SK-N-SH (cell line): ENCODE data around the gene GLA. TPM values are rescaled to one million over a fixed set of nuclear protein-coding genes. Genes with fewer than 3 reads are reported as not detected.

Experiments used
- CTCF ChIA-PET: fragments of 300-600, 350-600 bp; formaldehyde crosslinking; extraction: SDS; loops from one replicate; lab custom pipeline; 2021; lab: Yijun Ruan, JAX
- POLR2A ChIA-PET: fragments of 350-600 bp; sonication (Branson Sonifier 250); formaldehyde crosslinking; extraction: SDS; loops from one replicate; lab custom pipeline; 2020; ENCODE audit warnings: antibody characterized with exemption, inconsistent platforms; lab: Yijun Ruan, JAX
- DNase-seq: peaks from one replicate; pipeline ENCODE4 v3.0.0; 2012
- H2AFZ ChIP-seq: fragments of 200-600 bp; sonication (generic); 2 replicates; pipeline ENCODE4 v1.8.1; 2016; ENCODE audit warnings: antibody characterized with exemption, mild to moderate bottlenecking, low read depth
- H3F3A ChIP-seq: fragments of 200-600 bp; sonication (generic); replicated peaks from 2 replicates; pipeline ENCODE3; 2016; ENCODE audit warnings: antibody characterized with exemption, mild to moderate bottlenecking; ENCODE audit not compliant: insufficient read depth
- H3K27ac ChIP-seq, 2 experiments: fragments of 200-500 bp in 1 of 2; fragments of 200-600 bp in 1 of 2; sonication (Bioruptor generic) in 1 of 2; sonication (generic), shearing (Covaris generic) in 1 of 2; 2 replicates each; pipeline versions ENCODE4 v1.5.1 to v1.6.1; 2014 to 2016; ENCODE audit warnings: low read depth in 2 of 2, inconsistent platforms in 1 of 2, low read length in 1 of 2, mild to moderate bottlenecking in 1 of 2, mixed read lengths in 1 of 2
- H3K27me3 ChIP-seq: fragments of 200-600 bp; sonication (generic), shearing (Covaris generic); 2 replicates; pipeline ENCODE4 v1.6.1; 2016; ENCODE audit warnings: mixed run types; ENCODE audit not compliant: insufficient read depth
- H3K36me3 ChIP-seq, 2 experiments: fragments of 200-500 bp in 1 of 2; fragments of 200-600 bp in 1 of 2; sonication (Bioruptor generic) in 1 of 2; sonication (generic) in 1 of 2; replicated peaks in 1 of 2; 2 replicates each; pipeline versions ENCODE3 to v1.5.1; 2014 to 2016; ENCODE audit warnings: low read length in 1 of 2, mild to moderate bottlenecking in 1 of 2; ENCODE audit not compliant: insufficient read depth in 2 of 2, control insufficient read depth in 1 of 2
- H3K4me1 ChIP-seq, 2 experiments: fragments of 200-500 bp in 1 of 2; fragments of 200-600 bp in 1 of 2; sonication (Bioruptor generic) in 1 of 2; sonication (generic), shearing (Covaris generic) in 1 of 2; 2 replicates each; pipeline versions ENCODE4 v1.5.1 to v1.6.1; 2014 to 2016; ENCODE audit warnings: low read depth in 1 of 2, low read length in 1 of 2, mixed run types in 1 of 2; ENCODE audit not compliant: insufficient read depth in 2 of 2, control insufficient read depth in 1 of 2
- H3K4me2 ChIP-seq: fragments of 200-600 bp; sonication (generic), shearing (Covaris generic); 2 replicates; pipeline ENCODE4 v1.6.1; 2017; ENCODE audit warnings: mixed run types
- H3K4me3 ChIP-seq, 2 experiments: fragments of 200-500 bp in 1 of 2; fragments of 200-600 bp in 1 of 2; sonication (Bioruptor generic) in 1 of 2; sonication (generic), shearing (Covaris generic) in 1 of 2; 2 replicates each; pipeline versions ENCODE4 v1.5.1 to v1.8.1; 2014 to 2016; ENCODE audit warnings: low read depth in 2 of 2, inconsistent platforms in 1 of 2, low read length in 1 of 2, mild to moderate bottlenecking in 1 of 2, mixed read lengths in 1 of 2, moderate library complexity in 1 of 2
- H3K79me2 ChIP-seq: fragments of 200-600 bp; sonication (generic); 2 replicates; pipeline ENCODE4 v1.8.1; 2017; ENCODE audit warnings: mild to moderate bottlenecking; ENCODE audit not compliant: insufficient read depth
- H3K9ac ChIP-seq: fragments of 200-600 bp; sonication (generic); 2 replicates; pipeline ENCODE4 v1.6.1; 2017; ENCODE audit warnings: mixed run types
- H3K9me2 ChIP-seq: fragments of 200-600 bp; sonication (generic); 2 replicates; pipeline ENCODE4 v1.6.1; 2017; ENCODE audit warnings: mixed run types
- H3K9me3 ChIP-seq: fragments of 200-600 bp; sonication (generic); 2 replicates; pipeline ENCODE4 v1.6.1; 2017; ENCODE audit warnings: mixed run types, mild to moderate bottlenecking, moderate library complexity
- H4K20me1 ChIP-seq: fragments of 200-600 bp; sonication (generic); 2 replicates; pipeline ENCODE4 v1.6.1; 2017; ENCODE audit warnings: mild to moderate bottlenecking, mixed run types; ENCODE audit not compliant: insufficient read depth
- CHD2 ChIP-seq: fragments of 150-350 bp; IDR thresholded peaks from 2 replicates; pipeline ENCODE4 v1.6.1; 2018; ENCODE audit warnings: low read length; ENCODE audit not compliant: partially characterized antibody
- EP300 ChIP-seq, 2 experiments: IDR thresholded peaks; 2 replicates each; pipeline versions ENCODE4 v1.4.0 to v1.6.1; 2012; ENCODE audit warnings: borderline replicate concordance in 1 of 2, low read depth in 1 of 2, low read length in 1 of 2
- FOXJ3 ChIP-seq: sonication (generic); formaldehyde crosslinking; IDR thresholded peaks from 2 replicates; pipeline ENCODE4 v1.5.1; 2020; ENCODE audit warnings: mild to moderate bottlenecking, missing genetic modification reagents
- GABPA ChIP-seq: IDR thresholded peaks from 2 replicates; pipeline ENCODE4 v1.4.0; 2012; ENCODE audit warnings: low read depth, mild to moderate bottlenecking
- GATA2 ChIP-seq: sonication (generic); formaldehyde crosslinking; IDR thresholded peaks from 2 replicates; pipeline ENCODE4 v1.5.0; 2020; ENCODE audit warnings: mild to moderate bottlenecking, missing genetic modification reagents
- JUND ChIP-seq: IDR thresholded peaks from 2 replicates; pipeline ENCODE4 v1.4.0; 2012
- MAX ChIP-seq: IDR thresholded peaks from 2 replicates; pipeline ENCODE4 v1.4.0; 2012; ENCODE audit warnings: low read depth
- MEF2A ChIP-seq: IDR thresholded peaks from 2 replicates; pipeline ENCODE4 v1.4.0; 2012; ENCODE audit warnings: low read depth, borderline replicate concordance
- NRF1 ChIP-seq: IDR thresholded peaks from 2 replicates; pipeline ENCODE4 v1.6.1; 2012; ENCODE audit warnings: low read depth, mild to moderate bottlenecking, low read length
- PBX3 ChIP-seq: IDR thresholded peaks from 2 replicates; pipeline ENCODE4; 2012
- POLR2AphosphoS5 ChIP-seq: IDR thresholded peaks from 2 replicates; pipeline ENCODE4 v1.6.1; 2012; ENCODE audit warnings: low read depth, low read length
- RAD21 ChIP-seq: IDR thresholded peaks from 2 replicates; pipeline ENCODE4 v1.6.1; 2012; ENCODE audit warnings: mild to moderate bottlenecking, low read length
- RCOR1 ChIP-seq: fragments of 150-350 bp; IDR thresholded peaks from 2 replicates; pipeline ENCODE4 v1.6.1; 2017; ENCODE audit warnings: antibody characterized with exemption, low read length
- REST ChIP-seq: IDR thresholded peaks from 2 replicates; pipeline ENCODE4 v1.6.1; 2012; ENCODE audit warnings: mild to moderate bottlenecking, low read depth, low read length, moderate library complexity
- RFX5 ChIP-seq: IDR thresholded peaks from 2 replicates; pipeline ENCODE4 v1.6.1; 2012; ENCODE audit warnings: mild to moderate bottlenecking, improper control_type of control experiment, low read length
- SIN3A ChIP-seq: IDR thresholded peaks from 2 replicates; pipeline ENCODE4 v1.6.1; 2012; ENCODE audit warnings: low read depth, mild to moderate bottlenecking, low read length, moderate library complexity, borderline replicate concordance
- SMC3 ChIP-seq: IDR thresholded peaks from 2 replicates; pipeline ENCODE4 v1.6.1; 2012; ENCODE audit warnings: low read depth, low read length, improper control_type of control experiment
- TAF1 ChIP-seq: IDR thresholded peaks from 2 replicates; pipeline ENCODE4 v1.6.1; 2012; ENCODE audit warnings: low read depth, mild to moderate bottlenecking, low read length, moderate library complexity, borderline replicate concordance
- USF1 ChIP-seq: IDR thresholded peaks from 2 replicates; pipeline ENCODE4 v1.4.0; 2012; ENCODE audit warnings: low read depth, borderline replicate concordance
- YY1 ChIP-seq: IDR thresholded peaks from 2 replicates; pipeline ENCODE4 v1.4.0; 2012; ENCODE audit warnings: low read depth, mild to moderate bottlenecking
- WGBS: methylation state at CpG from one replicate; pipeline ENCODE4 v1.1.6; 2017; ENCODE audit warnings: low lambda C conversion rate; 5-methylcytosine and 5-hydroxymethylcytosine counted together
- polyA plus RNA-seq, 3 experiments: library from polyadenylated mRNA; depleted of rRNA; stranded (reverse); fragments of >200 nt; gene quantifications; 2 replicates each; pipeline ENCODE4 v1.2.3, GENCODE V29; 2012
- TF ChIP-seq, protein P1 (sequence below): fragments of 200-600 bp; sonication (generic); IDR thresholded peaks from 2 replicates; pipeline ENCODE4 v1.6.1; 2017; ENCODE audit warnings: antibody characterized with exemption, mild to moderate bottlenecking, moderate library complexity
- TF ChIP-seq, protein P2 (sequence below): fragments of 150-350 bp; IDR thresholded peaks from 2 replicates; pipeline ENCODE4 v1.6.1; 2016; ENCODE audit warnings: mild to moderate bottlenecking, low read depth, low read length

Gene GLA
- polyA plus RNA-seq, 1 of the 3 experiments (the other 2 are of a cell fraction): 20.4 TPM

DNA sequence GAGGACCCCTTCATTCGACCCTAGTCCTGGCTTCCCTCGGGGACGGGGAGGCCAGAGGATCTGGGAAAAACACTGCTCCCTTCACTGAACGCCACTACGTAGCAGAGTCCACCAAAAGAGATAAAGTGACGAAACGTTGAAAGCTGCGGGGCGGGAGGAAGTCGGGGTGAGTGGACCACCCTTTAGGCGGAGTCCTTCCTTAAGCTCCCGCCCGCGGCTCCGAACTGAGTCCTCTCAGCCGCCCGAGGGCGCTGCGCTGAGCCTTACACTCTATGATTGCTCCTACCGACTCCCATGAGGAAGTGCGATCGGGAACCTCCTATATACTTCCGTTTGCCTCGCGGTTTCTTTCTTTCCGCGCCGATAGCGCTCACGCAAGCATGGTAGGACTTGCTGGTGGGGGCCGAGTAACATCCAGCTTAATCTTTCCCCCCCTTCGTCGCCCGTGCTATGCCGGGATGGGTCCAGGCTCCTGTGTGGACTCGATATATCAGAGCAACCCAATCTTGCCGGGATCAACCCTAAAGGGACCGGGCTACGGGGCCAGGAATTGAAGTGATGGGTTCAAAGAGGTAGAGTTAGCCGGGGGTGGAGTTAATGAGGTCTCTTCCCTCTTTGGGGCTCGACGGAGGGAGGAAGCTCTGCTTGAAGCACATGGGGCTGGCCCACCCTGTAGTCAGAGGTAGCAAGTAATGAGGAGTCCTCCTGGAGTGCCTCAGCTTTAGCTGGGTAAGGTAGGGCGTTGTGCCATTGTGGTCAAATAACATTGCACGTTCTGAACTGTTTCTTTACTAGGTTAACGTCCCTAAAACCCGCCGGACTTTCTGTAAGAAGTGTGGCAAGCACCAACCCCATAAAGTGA is 16.8 kb downstream of the GLA start, which contains the start of gene RPL36A:
RPL36A (plus strand) TSS at position 348 of the 862 bp plus-strand sequence; CDS start at position 381, 33 bp downstream.
- 2% methylated on average over 23 of the region's 47 CpGs for WGBS
- Histone ChIP-seq H3K79me2 (peaks cover 22% of the 10 kb centered on the region; the same call in 1 of the 2 replicates), H2AFZ (peak within 1 kb of the TSS; percentile 94), H3K27me3 (peaks cover 3% of the 10 kb centered on the region; the same call in 1 of the 2 replicates), H3K4me1 (peaks cover 8 to 10% of the 10 kb centered on the region in 2 experiments; a peak in 3 of 4 replicates), H3K36me3 (peaks cover 33 to 35% of the 10 kb centered on the region in 2 experiments), H3K9ac (peak within 1 kb of the TSS; percentile 87), H3F3A (peaks cover 28% of the 10 kb centered on the region), H4K20me1 (peaks cover 5% of the 10 kb centered on the region), H3K9me3 (no peaks in the 10 kb centered on the region), H3K4me2 (peak within 1 kb of the TSS; percentile 77), H3K4me3 (peak within 1 kb of the TSS; percentile 70 to 78), H3K27ac (peak within 1 kb of the TSS; percentile 65 to 85), H3K9me2 (no peaks in the 10 kb centered on the region)
- ChIA-PET CTCF (interaction anchor here (0.6 to 2.7 kb wide), 18 partner anchors 9 to 64 kb away, joined by 3 to 18 read pairs (median 4); partner anchors contain the start of gene TIMM8A), POLR2A (interaction anchor here (0.6 to 2.1 kb wide), 14 partner anchors 9 to 571 kb away, joined by 3 to 15 read pairs (median 4); partner anchors contain the start of genes CSTF2, GLA, HNRNPH2 and TIMM8A)
- peak; percentile 83 for DNase-seq
- TF ChIP-seq RFX5: peak; percentile 57; the same call in 1 of the 2 replicates
- TF ChIP-seq JUND: no peak
- TF ChIP-seq SIN3A: no peak; the same call in 1 of the 2 replicates
- 0 out of 2 replicates have a peak, but pooled peaks have one; percentile 16 for TF ChIP-seq RCOR1
- no peak; the same call in 1 of the 2 replicates for TF ChIP-seq RAD21
- no peak for TF ChIP-seq FOXJ3 (CRISPR knock-in tag)
- peak; percentile 68 for TF ChIP-seq REST
- no peak for TF ChIP-seq USF1
- TF ChIP-seq, protein P1, sequence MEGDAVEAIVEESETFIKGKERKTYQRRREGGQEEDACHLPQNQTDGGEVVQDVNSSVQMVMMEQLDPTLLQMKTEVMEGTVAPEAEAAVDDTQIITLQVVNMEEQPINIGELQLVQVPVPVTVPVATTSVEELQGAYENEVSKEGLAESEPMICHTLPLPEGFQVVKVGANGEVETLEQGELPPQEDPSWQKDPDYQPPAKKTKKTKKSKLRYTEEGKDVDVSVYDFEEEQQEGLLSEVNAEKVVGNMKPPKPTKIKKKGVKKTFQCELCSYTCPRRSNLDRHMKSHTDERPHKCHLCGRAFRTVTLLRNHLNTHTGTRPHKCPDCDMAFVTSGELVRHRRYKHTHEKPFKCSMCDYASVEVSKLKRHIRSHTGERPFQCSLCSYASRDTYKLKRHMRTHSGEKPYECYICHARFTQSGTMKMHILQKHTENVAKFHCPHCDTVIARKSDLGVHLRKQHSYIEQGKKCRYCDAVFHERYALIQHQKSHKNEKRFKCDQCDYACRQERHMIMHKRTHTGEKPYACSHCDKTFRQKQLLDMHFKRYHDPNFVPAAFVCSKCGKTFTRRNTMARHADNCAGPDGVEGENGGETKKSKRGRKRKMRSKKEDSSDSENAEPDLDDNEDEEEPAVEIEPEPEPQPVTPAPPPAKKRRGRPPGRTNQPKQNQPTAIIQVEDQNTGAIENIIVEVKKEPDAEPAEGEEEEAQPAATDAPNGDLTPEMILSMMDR: peak; percentile 89
- TF ChIP-seq NRF1: no peak
- peak; percentile 24; the same call in 1 of the 2 replicates for TF ChIP-seq SMC3
- TF ChIP-seq, protein P2, sequence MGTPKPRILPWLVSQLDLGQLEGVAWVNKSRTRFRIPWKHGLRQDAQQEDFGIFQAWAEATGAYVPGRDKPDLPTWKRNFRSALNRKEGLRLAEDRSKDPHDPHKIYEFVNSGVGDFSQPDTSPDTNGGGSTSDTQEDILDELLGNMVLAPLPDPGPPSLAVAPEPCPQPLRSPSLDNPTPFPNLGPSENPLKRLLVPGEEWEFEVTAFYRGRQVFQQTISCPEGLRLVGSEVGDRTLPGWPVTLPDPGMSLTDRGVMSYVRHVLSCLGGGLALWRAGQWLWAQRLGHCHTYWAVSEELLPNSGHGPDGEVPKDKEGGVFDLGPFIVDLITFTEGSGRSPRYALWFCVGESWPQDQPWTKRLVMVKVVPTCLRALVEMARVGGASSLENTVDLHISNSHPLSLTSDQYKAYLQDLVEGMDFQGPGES: peak; percentile 8; the same call in 1 of the 2 replicates
- TF ChIP-seq YY1: peak; percentile 57; the same call in 1 of the 2 replicates
- TF ChIP-seq POLR2AphosphoS5: peak; percentile 99
- TF ChIP-seq GATA2: peak; percentile 38
- TF ChIP-seq GABPA: peak; percentile 87
- TF ChIP-seq CHD2: peak; percentile 80
- no peak for TF ChIP-seq MEF2A
- TF ChIP-seq PBX3: 0 out of 2 replicates have a peak, but pooled peaks have one; percentile 16
- TF ChIP-seq EP300 (IDR thresholded peaks at IDR 0.05; ENCODE audit: borderline replicate concordance in 1 of 2, low read depth in 1 of 2, low read length in 1 of 2): peak in 1 of 2 experiments; percentile 14; a peak in 1 of 4 replicates
- TF ChIP-seq TAF1: peak; percentile 99
- TF ChIP-seq MAX: peak; percentile 99
